IMR-90 (cell line): ENCODE measurements around the gene WASL.

ENCODE experiments used
- CEBPB ChIP-seq: IDR thresholded peaks from 2 replicates; pipeline ENCODE4 v1.6.1; 2012; ENCODE audit warnings: low read depth, low read length, improper control_type of control experiment
- FOS ChIP-seq: fragments of 150-350 bp; IDR thresholded peaks from 2 replicates; pipeline ENCODE4 v1.6.1; 2016; ENCODE audit warnings: low read depth, low read length
- MAFK ChIP-seq: IDR thresholded peaks from 2 replicates; pipeline ENCODE4 v1.6.1; 2012; ENCODE audit warnings: low read depth, low read length, improper control_type of control experiment
- MAZ ChIP-seq: IDR thresholded peaks from 2 replicates; pipeline ENCODE4 v1.6.1; 2012; ENCODE audit warnings: low read depth, mild to moderate bottlenecking, low read length, improper control_type of control experiment, moderate library complexity, borderline replicate concordance
- MXI1 ChIP-seq: IDR thresholded peaks from 2 replicates; pipeline ENCODE4 v1.6.1; 2012; ENCODE audit warnings: low read depth, mild to moderate bottlenecking, low read length, moderate library complexity, borderline replicate concordance
- POLR2A ChIP-seq: IDR thresholded peaks from 2 replicates; pipeline ENCODE4 v1.6.1; 2012; ENCODE audit warnings: mild to moderate bottlenecking, low read depth, low read length
- RAD21 ChIP-seq: IDR thresholded peaks from 2 replicates; pipeline ENCODE4 v1.6.1; 2012; ENCODE audit warnings: low read length, improper control_type of control experiment
- RCOR1 ChIP-seq: IDR thresholded peaks from 2 replicates; pipeline ENCODE4 v1.6.1; 2012; ENCODE audit warnings: mild to moderate bottlenecking, low read length, improper control_type of control experiment; ENCODE audit not compliant: insufficient replicate concordance
- RFX5 ChIP-seq: IDR thresholded peaks from 2 replicates; pipeline ENCODE4 v1.8.0; 2012; ENCODE audit warnings: low read depth, mild to moderate bottlenecking, low read length, moderate library complexity
- TF ChIP-seq, protein P1 (sequence below): conservative IDR thresholded peaks from 2 replicates; pipeline ENCODE4 v1.5.1; 2012; ENCODE audit warnings: mild to moderate bottlenecking, low read depth, low read length, improper control_type of control experiment
- TF ChIP-seq, protein P2 (sequence below): fragments of 150-350 bp; IDR thresholded peaks from 2 replicates; pipeline ENCODE4 v1.6.1; 2017; ENCODE audit warnings: mild to moderate bottlenecking, antibody characterized with exemption, low read length, low read depth

DNA sequence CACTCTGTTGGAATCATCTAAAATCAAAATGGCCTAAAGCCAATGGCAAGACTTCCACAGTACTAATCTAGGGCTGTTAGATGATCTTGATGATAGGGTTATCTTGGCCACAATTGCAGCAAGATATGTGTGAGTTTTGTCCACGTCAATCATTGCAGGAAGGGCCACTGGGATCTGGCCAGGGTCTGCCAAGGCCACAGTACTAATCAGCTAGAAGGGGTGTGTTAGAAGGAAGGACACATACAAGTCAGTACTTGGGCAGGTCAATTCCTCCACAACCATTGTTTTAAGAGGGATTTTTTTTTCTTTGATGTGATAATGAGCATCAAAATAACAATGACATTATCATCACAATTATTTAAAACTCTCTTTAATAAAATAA is 91.5 kb downstream of the WASL start:
- no peak for TF ChIP-seq POLR2A
- no peak for TF ChIP-seq MXI1
- TF ChIP-seq, protein P1, sequence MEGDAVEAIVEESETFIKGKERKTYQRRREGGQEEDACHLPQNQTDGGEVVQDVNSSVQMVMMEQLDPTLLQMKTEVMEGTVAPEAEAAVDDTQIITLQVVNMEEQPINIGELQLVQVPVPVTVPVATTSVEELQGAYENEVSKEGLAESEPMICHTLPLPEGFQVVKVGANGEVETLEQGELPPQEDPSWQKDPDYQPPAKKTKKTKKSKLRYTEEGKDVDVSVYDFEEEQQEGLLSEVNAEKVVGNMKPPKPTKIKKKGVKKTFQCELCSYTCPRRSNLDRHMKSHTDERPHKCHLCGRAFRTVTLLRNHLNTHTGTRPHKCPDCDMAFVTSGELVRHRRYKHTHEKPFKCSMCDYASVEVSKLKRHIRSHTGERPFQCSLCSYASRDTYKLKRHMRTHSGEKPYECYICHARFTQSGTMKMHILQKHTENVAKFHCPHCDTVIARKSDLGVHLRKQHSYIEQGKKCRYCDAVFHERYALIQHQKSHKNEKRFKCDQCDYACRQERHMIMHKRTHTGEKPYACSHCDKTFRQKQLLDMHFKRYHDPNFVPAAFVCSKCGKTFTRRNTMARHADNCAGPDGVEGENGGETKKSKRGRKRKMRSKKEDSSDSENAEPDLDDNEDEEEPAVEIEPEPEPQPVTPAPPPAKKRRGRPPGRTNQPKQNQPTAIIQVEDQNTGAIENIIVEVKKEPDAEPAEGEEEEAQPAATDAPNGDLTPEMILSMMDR, result no peak
- TF ChIP-seq RAD21, result no peak
- TF ChIP-seq, protein P2, sequence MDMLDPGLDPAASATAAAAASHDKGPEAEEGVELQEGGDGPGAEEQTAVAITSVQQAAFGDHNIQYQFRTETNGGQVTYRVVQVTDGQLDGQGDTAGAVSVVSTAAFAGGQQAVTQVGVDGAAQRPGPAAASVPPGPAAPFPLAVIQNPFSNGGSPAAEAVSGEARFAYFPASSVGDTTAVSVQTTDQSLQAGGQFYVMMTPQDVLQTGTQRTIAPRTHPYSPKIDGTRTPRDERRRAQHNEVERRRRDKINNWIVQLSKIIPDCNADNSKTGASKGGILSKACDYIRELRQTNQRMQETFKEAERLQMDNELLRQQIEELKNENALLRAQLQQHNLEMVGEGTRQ, result no peak
- no peak for TF ChIP-seq CEBPB
- TF ChIP-seq RCOR1, result no peak
- TF ChIP-seq FOS, result no peak
- TF ChIP-seq MAZ, result no peak
- TF ChIP-seq MAFK, result no peak
- no peak for TF ChIP-seq RFX5
